Thymus (tissue), 11 donors: ENCODE measurements around the gene SUMO2. TPM values are rescaled to one million over a fixed set of nuclear protein-coding genes. Genes with fewer than 3 reads are reported as not detected.
"Not testable (repeated sequence)": the region's sequence is repeated elsewhere in the genome, so short reads cannot be mapped to it uniquely, and the experiment has no call there.

Experiments
- DNase-seq, 9 donors: peaks; one replicate each; pipeline ENCODE4 v3.0.0-alpha.2; 2013; ENCODE audit warnings: low spot score in 9 of 9, low read depth in 6 of 9, missing footprints in 1 of 9
- H3K27ac ChIP-seq, 2 donors: one replicate each; pipeline ENCODE4 v1.5.1; 2013; ENCODE audit warnings: control low read depth in 1 of 2, low read depth in 1 of 2, low read length in 1 of 2, mild to moderate bottlenecking in 1 of 2, moderate library complexity in 1 of 2
- H3K27me3 ChIP-seq, 2 donors: one replicate each; pipeline ENCODE4 v1.5.1; 2013; ENCODE audit warnings: low read length in 1 of 2; ENCODE audit not compliant: control insufficient read depth in 2 of 2, insufficient read depth in 1 of 2
- H3K36me3 ChIP-seq, 2 donors: one replicate each; pipeline ENCODE4 v1.5.1; 2013; ENCODE audit warnings: low read length in 1 of 2, mild to moderate bottlenecking in 1 of 2, moderate library complexity in 1 of 2; ENCODE audit not compliant: control insufficient read depth in 2 of 2, insufficient read depth in 2 of 2
- H3K4me1 ChIP-seq, 2 donors: one replicate each; pipeline ENCODE4 v1.5.1; 2013; ENCODE audit warnings: low read length in 2 of 2; ENCODE audit not compliant: control insufficient read depth in 2 of 2, insufficient read depth in 2 of 2
- H3K4me3 ChIP-seq, 2 donors: one replicate each; pipeline ENCODE4 v1.5.1; 2013; ENCODE audit warnings: low read length in 2 of 2, control low read depth in 1 of 2, mild to moderate bottlenecking in 1 of 2
- H3K9me3 ChIP-seq, 2 donors: one replicate each; pipeline ENCODE4 v1.5.1; 2013; ENCODE audit warnings: low read length in 1 of 2, mild to moderate bottlenecking in 1 of 2; ENCODE audit not compliant: control insufficient read depth in 2 of 2, insufficient read depth in 1 of 2
- WGBS: extraction: QIAGEN DNeasy Blood & Tissue Kit; methylation state at CpG from one replicate; pipeline ENCODE4 v1.1.7; 2013; 5-methylcytosine and 5-hydroxymethylcytosine counted together
- polyA plus RNA-seq: library from polyadenylated mRNA; stranded (reverse); fragments of 200-250 nt; gene quantifications from one replicate; pipeline ENCODE4 v1.2.3, GENCODE V29; 2013
- total RNA-seq: library from RNA; stranded (reverse); fragments of 120-200 nt; gene quantifications from one replicate; pipeline ENCODE4 v1.2.4, GENCODE V29; 2013
- donor health status: healthy.

Gene SUMO2
- total and polyA plus RNA-seq, 2 donors: 135 to 342 TPM

GRCh38 chr17:75174996-75175395 lies 7.8 kb downstream of the SUMO2 start:
- no peak overlapping the region for H3K4me3 ChIP-seq
- H3K27ac ChIP-seq: no peak overlapping the region
- H3K27me3 ChIP-seq: no peaks in the 10 kb centered on the region
- peaks cover 0 to 15% of the 10 kb centered on the region in 2 donors for H3K4me1 ChIP-seq
- DNase-seq: no peak
- peaks cover 64 to 91% of the 10 kb centered on the region in 2 donors for H3K36me3 ChIP-seq
- WGBS: 97% methylated on average over 11 of the region's 11 CpGs
- no peaks in the 10 kb centered on the region for H3K9me3 ChIP-seq

DNA sequence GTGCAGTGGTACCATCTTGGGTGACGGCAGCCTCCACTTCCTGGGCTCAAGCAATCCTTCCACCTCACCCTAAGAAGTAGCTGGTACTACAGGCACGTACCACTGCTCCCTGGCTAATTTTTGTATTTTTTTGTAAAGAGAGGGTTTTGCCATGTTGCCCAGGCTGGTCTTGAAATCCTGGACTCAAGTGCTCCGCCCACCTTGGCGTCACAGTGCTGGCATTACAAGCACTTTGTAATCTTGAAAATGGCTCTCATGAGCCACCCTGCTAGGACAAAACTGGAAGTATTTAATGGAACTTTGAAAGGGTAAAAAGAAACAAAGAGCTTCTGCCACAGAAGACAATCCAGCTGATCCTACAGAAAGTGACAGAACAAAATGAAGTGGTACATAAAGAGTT lies 9.2 kb downstream of the SUMO2 start:
- DNase-seq: no peak
- Histone ChIP-seq H3K36me3 (peaks cover 61 to 90% of the 10 kb centered on the region in 2 donors), H3K4me1 (peaks cover 0 to 5% of the 10 kb centered on the region in 2 donors), H3K9me3 (no peaks in the 10 kb centered on the region), H3K4me3 (no peak overlapping the region), H3K27me3 (no peaks in the 10 kb centered on the region), H3K27ac (no peak overlapping the region)
- WGBS: 97% methylated on average over 4 of the region's 4 CpGs

GRCh38 chr17:75168998-75169397 lies 13.8 kb downstream of the SUMO2 start:
- Histone ChIP-seq H3K4me1 (peaks cover 0 to 3% of the 10 kb centered on the region in 2 donors), H3K36me3 (peaks cover 44 to 80% of the 10 kb centered on the region in 2 donors), H3K4me3 (no peak overlapping the region), H3K27me3 (no peaks in the 10 kb centered on the region), H3K9me3 (no peaks in the 10 kb centered on the region), H3K27ac (no peak overlapping the region)
- DNase-seq: no peak
- 97% methylated on average over 4 of the region's 4 CpGs for WGBS

- not testable (repeated sequence) for DNase-seq, H3K27ac ChIP-seq, H3K9me3 ChIP-seq, H3K4me3 ChIP-seq, H3K4me1 ChIP-seq, H3K27me3 ChIP-seq
- peaks cover 32 to 61% of the 10 kb centered on the region in 2 donors for H3K36me3 ChIP-seq
- 97% methylated on average over 15 of the region's 15 CpGs for WGBS
Measured at GRCh38 chr17:75164606-75165005, 18.2 kb downstream of the SUMO2 start.

GRCh38 chr17:75163074-75163473 lies 19.7 kb downstream of the SUMO2 start:
- WGBS: 98% methylated on average over 5 of the region's 5 CpGs
- peaks cover 27 to 55% of the 10 kb centered on the region in 2 donors for H3K36me3 ChIP-seq
- no peak for DNase-seq
- H3K4me1 ChIP-seq: no peaks in the 10 kb centered on the region
- no peak overlapping the region for H3K27ac ChIP-seq
- no peaks in the 10 kb centered on the region for H3K9me3 ChIP-seq
- no peak overlapping the region for H3K4me3 ChIP-seq
- no peaks in the 10 kb centered on the region for H3K27me3 ChIP-seq

- Histone ChIP-seq H3K4me3 (no peak overlapping the region), H3K27me3 (no peaks in the 10 kb centered on the region), H3K9me3 (no peaks in the 10 kb centered on the region), H3K4me1 (peaks cover under 1 to 4% of the 10 kb centered on the region in 2 donors), H3K36me3 (peaks cover 10 to 41% of the 10 kb centered on the region in 2 donors), H3K27ac (no peak overlapping the region)
- no peak for DNase-seq
- WGBS: 98% methylated on average over 5 of the region's 5 CpGs
Measured at GRCh38 chr17:75160211-75160610, 22.5 kb downstream of the SUMO2 start.

- WGBS: 97% methylated on average over 4 of the region's 4 CpGs
- no peaks in the 10 kb centered on the region for H3K9me3 ChIP-seq
- no peak overlapping the region for H3K4me3 ChIP-seq
- H3K36me3 ChIP-seq: peaks cover 10 to 35% of the 10 kb centered on the region in 2 donors
- DNase-seq: no peak
- no peaks in the 10 kb centered on the region for H3K27me3 ChIP-seq
- peaks cover 6 to 11% of the 10 kb centered on the region in 2 donors for H3K4me1 ChIP-seq
- no peak overlapping the region for H3K27ac ChIP-seq
Measured at GRCh38 chr17:75159196-75160031, 23.3 kb downstream of the SUMO2 start.

DNA sequence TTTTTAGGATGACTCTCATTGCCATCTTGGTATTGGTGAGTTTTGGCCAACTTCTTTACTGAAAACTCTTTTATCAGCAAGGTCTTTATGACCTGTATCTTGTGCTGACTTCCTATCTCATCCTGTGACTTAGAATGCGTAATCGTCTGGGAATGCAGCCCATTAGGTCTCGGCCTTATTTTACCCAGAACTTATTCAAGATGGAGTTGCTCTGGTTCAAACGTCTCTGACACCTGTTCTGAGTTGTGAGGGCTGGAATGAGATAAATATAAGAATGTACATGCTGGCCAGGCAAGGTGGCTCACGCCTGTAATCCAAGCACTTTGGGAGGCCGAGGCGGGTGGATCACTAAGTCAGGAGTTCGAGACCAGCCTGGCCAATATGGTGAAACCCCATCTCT lies 24.3 kb downstream of the SUMO2 start:
- H3K9me3 ChIP-seq, DNase-seq, H3K27me3 ChIP-seq, H3K27ac ChIP-seq, H3K4me3 ChIP-seq: not testable (repeated sequence)
- H3K4me1 ChIP-seq: peaks cover 6 to 11% of the 10 kb centered on the region in 2 donors
- H3K36me3 ChIP-seq: peaks cover 3 to 28% of the 10 kb centered on the region in 2 donors
- 97% methylated on average over 8 of the region's 8 CpGs for WGBS

GRCh38 chr17:75155191-75155601 lies 27.6 kb downstream of the SUMO2 start:
- DNase-seq: no peak
- WGBS: 95% methylated on average over 3 of the region's 3 CpGs
- peaks cover 14 to 20% of the 10 kb centered on the region in 2 donors for H3K4me1 ChIP-seq
- H3K4me3 ChIP-seq: peak overlapping the region in 1 of 2 donors; percentile 14
- no peaks in the 10 kb centered on the region for H3K27me3 ChIP-seq
- H3K27ac ChIP-seq: peak overlapping the region in 1 of 2 donors; percentile 86
- no peaks in the 10 kb centered on the region for H3K9me3 ChIP-seq
- peaks cover 0 to 18% of the 10 kb centered on the region in 2 donors for H3K36me3 ChIP-seq
